DND-41 (cell line): ENCODE data around the gene MCCD1.

ENCODE experiments used
- CTCF ChIP-seq: IDR thresholded peaks from 2 replicates; pipeline ENCODE4 v1.5.1; 2012; ENCODE audit warnings: borderline replicate concordance, low read length, moderate library complexity, mild to moderate bottlenecking; ENCODE audit not compliant: poor library complexity, severe bottlenecking; ENCODE audit errors: extremely low read depth
- EZH2 ChIP-seq: IDR thresholded peaks from 3 replicates; pipeline ENCODE4 v1.6.1; 2012; ENCODE audit warnings: borderline replicate concordance, low read depth, mild to moderate bottlenecking, moderate library complexity, low read length, inconsistent platforms; ENCODE audit not compliant: severe bottlenecking

DNA sequence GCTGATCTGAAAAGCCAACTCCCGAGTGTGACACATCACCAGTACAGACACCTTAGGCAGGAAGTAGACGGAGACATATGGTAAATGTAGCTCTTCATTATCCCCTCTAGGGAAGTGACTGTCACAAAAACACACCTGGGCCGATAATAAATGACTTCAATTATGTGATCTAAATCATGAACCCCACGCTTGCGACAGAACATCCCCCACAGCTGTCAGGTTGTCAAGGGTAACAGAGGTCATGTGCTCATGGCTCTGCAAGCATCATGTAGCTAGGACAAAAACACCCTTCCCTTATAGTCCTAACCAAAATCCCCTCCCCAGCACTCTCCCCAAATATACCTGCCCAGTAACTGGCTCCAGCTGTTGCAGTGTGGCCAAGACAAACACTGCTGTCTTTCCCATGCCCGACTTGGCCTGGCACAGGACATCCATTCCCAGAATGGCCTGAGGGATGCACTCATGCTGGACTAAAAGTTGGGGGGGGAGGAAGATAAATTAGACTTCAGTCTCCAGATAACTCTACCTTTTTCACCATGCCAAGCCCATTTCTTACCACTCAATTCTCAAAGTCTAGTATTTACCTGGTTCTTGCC is 10.1 kb downstream of the MCCD1 start:
- TF ChIP-seq CTCF (no peak), EZH2 (no peak)
